ENCODE measurements around the gene FGD6. TPM values are rescaled to one million over a fixed set of nuclear protein-coding genes. Genes with fewer than 3 reads are reported as not detected.

The FGD6 gene
- total RNA-seq, 6 donors from 2014 or later = 14.7 to 36.1 (median 20.2) TPM

- Histone ChIP-seq H3K36me3 (peaks cover 9 to 49% (median 26%) of the 10 kb centered on the region in 4 donors), H3K4me1 (peaks cover 0 to 9% (median under 1%) of the 10 kb centered on the region in 4 donors), H3K27ac (no peak overlapping the region), H3K9me3 (no peaks in the 10 kb centered on the region), H3K27me3 (no peaks in the 10 kb centered on the region), H3K4me3 (no peak overlapping the region)
- no peak for ATAC-seq (ENCODE audit: low FRiP score in 2 of 2)
- no peak for DNase-seq
- no peak for TF ChIP-seq POLR2A (IDR thresholded peaks at IDR 0.05)
- TF ChIP-seq CTCF (IDR thresholded peaks at IDR 0.05) = no peak
- no peak for TF ChIP-seq POLR2AphosphoS5 (IDR thresholded peaks at IDR 0.05)
- no peak for TF ChIP-seq EP300 (IDR thresholded peaks at IDR 0.05)
- WGBS, 2 donors = 90% methylated on average over 7 of the region's 7 CpGs
Observed at GRCh38 chr12:95066091-95066855, 151.0 kb downstream of the FGD6 start.

GRCh38 chr12:95060951-95061350 lies 156.3 kb downstream of the FGD6 start:
- TF ChIP-seq POLR2A (IDR thresholded peaks at IDR 0.05) = no peak
- TF ChIP-seq CTCF (IDR thresholded peaks at IDR 0.05) = no peak
- no peak for TF ChIP-seq POLR2AphosphoS5 (IDR thresholded peaks at IDR 0.05)
- no peak for TF ChIP-seq EP300 (IDR thresholded peaks at IDR 0.05)
- no peak overlapping the region for H3K4me3 ChIP-seq
- peaks cover 19 to 89% (median 54%) of the 10 kb centered on the region in 4 donors for H3K36me3 ChIP-seq
- DNase-seq = no peak
- no peak overlapping the region for H3K27ac ChIP-seq
- no peaks in the 10 kb centered on the region for H3K27me3 ChIP-seq
- H3K9me3 ChIP-seq = no peaks in the 10 kb centered on the region
- 89 to 94% methylated on average over 1 of the region's 1 CpG for WGBS, 2 donors
- peaks cover 0 to 3% (median 0%) of the 10 kb centered on the region in 4 donors for H3K4me1 ChIP-seq
- no peak for ATAC-seq (ENCODE audit: low FRiP score in 2 of 2)

- Histone ChIP-seq H3K4me1 (peaks cover 0 to 6% (median 2%) of the 10 kb centered on the region in 4 donors), H3K36me3 (peaks cover 19 to 90% (median 52%) of the 10 kb centered on the region in 4 donors), H3K4me3 (no peak overlapping the region), H3K27ac (no peak overlapping the region), H3K9me3 (no peaks in the 10 kb centered on the region), H3K27me3 (no peaks in the 10 kb centered on the region)
- ATAC-seq (ENCODE audit: low FRiP score in 2 of 2) (no peak), DNase-seq (no peak)
- WGBS, 2 donors = 86 to 90% methylated on average over 4 of the region's 4 CpGs
- TF ChIP-seq EP300 (IDR thresholded peaks at IDR 0.05) (no peak), CTCF (IDR thresholded peaks at IDR 0.05) (no peak), POLR2AphosphoS5 (IDR thresholded peaks at IDR 0.05) (no peak), POLR2A (IDR thresholded peaks at IDR 0.05) (no peak)
Observed at GRCh38 chr12:95059984-95060383, 157.3 kb downstream of the FGD6 start.

- 97 to 99% methylated on average over 3 of the region's 3 CpGs for WGBS, 2 donors
- no peak for DNase-seq
- Histone ChIP-seq H3K27ac (peak overlapping the region in 1 of 4 donors; percentile 30), H3K4me3 (no peak overlapping the region), H3K27me3 (no peaks in the 10 kb centered on the region), H3K9me3 (no peaks in the 10 kb centered on the region), H3K4me1 (peaks cover 0 to 7% (median 2%) of the 10 kb centered on the region in 4 donors), H3K36me3 (peaks cover 22 to 90% (median 40%) of the 10 kb centered on the region in 4 donors)
- TF ChIP-seq POLR2A (IDR thresholded peaks at IDR 0.05) (no peak), CTCF (IDR thresholded peaks at IDR 0.05) (no peak), POLR2AphosphoS5 (IDR thresholded peaks at IDR 0.05) (no peak), EP300 (IDR thresholded peaks at IDR 0.05) (no peak)
- ATAC-seq (ENCODE audit: low FRiP score in 2 of 2) = no peak
Observed at GRCh38 chr12:95057424-95057823, 159.8 kb downstream of the FGD6 start.

Measured in upper lobe of left lung (tissue), 6 donors.